Measurements from ENCODE around the gene TTC28.

The TTC28 gene

GRCh38 chr22:27937453-27937852, 742.2 kb downstream of the TTC28 start:
- H3K4me3 ChIP-seq (ENCODE audit: low read depth, low read length) = no peak overlapping the region
- ChIA-PET CTCF (interaction anchor here (1.0 to 2.0 kb wide), 3 partner anchors 17 to 54 kb away, joined by 3 to 5 read pairs (median 4); partner anchors contain the start of gene PITPNB), POLR2A (no interaction called here)
- TF ChIP-seq CTCF (IDR thresholded peaks at IDR 0.05; ENCODE audit: insufficient read depth, low read length, missing control alignments) = no peak
- DNase-seq (ENCODE audit: low read depth, low spot score) = no peak

- POLR2A ChIA-PET = no interaction called here
- H3K4me3 ChIP-seq (ENCODE audit: low read depth, low read length) = no peak overlapping the region
- TF ChIP-seq CTCF (IDR thresholded peaks at IDR 0.05; ENCODE audit: insufficient read depth, low read length, missing control alignments) = no peak
- CTCF ChIA-PET = interaction anchor here (2.0 kb wide), 1 partner anchor 17 kb away, joined by 4 read pairs; the partner anchor contains the start of gene PITPNB
- no peak for DNase-seq (ENCODE audit: low read depth, low spot score)
Measured at GRCh38 chr22:27935897-27936296, 743.7 kb downstream of the TTC28 start.

GRCh38 chr22:27934069-27934468, 745.6 kb downstream of the TTC28 start:
- H3K4me3 ChIP-seq (ENCODE audit: low read depth, low read length) = no peak overlapping the region
- ChIA-PET POLR2A (no interaction called here), CTCF (no interaction called here)
- no peak for DNase-seq (ENCODE audit: low read depth, low spot score)
- TF ChIP-seq CTCF (IDR thresholded peaks at IDR 0.05; ENCODE audit: insufficient read depth, low read length, missing control alignments) = no peak

DNA sequence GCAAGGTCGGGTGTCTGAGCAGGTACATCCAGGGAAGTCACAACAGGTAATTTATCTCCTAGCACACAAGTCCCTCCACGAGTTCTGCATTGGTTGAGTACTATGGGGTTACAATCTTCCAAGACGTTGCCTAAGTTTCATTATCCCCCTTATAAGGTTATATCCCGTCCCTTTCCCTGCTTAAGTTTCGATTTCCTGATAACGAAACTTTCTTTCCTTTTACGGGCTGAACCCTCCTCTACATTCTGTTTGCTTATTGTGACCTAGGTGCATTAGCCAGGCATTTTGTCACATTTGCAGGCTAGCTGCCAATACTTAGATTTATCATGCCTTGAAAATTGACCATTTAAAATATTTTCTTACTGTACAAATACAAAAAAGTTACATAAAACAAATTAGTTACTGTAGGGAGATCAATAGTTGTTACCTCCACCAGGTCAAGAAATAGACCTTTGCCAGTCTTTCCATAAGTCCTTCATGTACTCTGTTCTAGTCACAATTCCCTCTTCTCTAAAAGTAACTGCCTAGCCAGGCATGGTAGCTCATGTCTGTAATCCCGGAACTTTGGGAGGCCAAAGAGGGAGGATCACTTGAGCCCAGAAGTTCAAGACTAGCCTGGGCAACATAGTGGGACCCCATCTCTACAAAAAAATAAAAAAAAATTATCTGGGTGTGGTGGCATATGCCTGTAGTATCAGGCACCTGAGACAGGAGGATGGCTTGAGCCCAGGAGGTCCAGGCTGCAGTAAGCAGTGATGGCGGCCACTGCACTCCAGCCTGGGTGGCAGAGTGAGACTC, 746.3 kb downstream of the TTC28 start:
- no peak for DNase-seq (ENCODE audit: low read depth, low spot score)
- no peak overlapping the region for H3K4me3 ChIP-seq (ENCODE audit: low read depth, low read length)
- ChIA-PET CTCF (no interaction called here), POLR2A (no interaction called here)
- no peak for TF ChIP-seq CTCF (IDR thresholded peaks at IDR 0.05; ENCODE audit: insufficient read depth, low read length, missing control alignments)

DNA sequence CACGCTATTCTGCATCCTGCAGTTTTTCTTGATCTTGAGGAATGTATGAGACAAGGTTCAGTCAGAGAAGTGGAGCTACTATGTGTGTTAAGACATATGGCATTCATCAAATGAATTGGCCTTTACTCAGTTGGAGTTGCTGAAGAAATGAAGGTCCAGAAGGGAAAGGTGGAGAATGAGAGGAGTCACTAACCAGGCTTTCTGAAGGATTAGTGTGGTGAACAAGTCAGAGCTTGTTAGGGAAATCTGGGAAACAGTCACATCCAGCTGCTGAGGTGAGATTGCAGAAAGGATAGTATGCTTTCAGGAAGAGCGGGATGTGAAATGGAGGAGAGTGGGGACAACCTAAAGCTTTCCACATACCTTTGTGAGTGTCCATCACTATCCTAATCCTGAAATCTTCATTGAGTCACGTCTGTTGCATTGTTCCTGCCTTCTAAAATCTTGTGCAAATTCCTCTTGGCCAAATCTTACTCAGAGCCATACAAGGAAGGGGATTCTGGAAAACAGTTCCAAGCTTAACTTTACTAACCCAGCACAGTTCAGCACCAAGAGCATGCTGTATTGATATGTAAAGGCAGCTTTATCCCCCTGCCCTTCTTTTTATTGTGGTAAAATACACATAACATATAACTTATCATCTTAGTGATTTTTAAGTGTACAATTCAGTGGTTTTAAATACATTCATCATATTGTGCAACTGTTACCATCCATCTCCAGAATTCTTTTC, 749.1 kb downstream of the TTC28 start:
- ChIA-PET POLR2A (interaction anchor here (0.9 to 2.0 kb wide), 2 partner anchors 11 to 1110 kb away, joined by 3 to 8 read pairs; partner anchors contain the start of gene PITPNB), CTCF (interaction anchor here (0.7 to 2.2 kb wide), 5 partner anchors 9 to 90 kb away, joined by 3 to 10 read pairs (median 4); no protein-coding TSS in a partner anchor)
- no peak for TF ChIP-seq CTCF (IDR thresholded peaks at IDR 0.05; ENCODE audit: insufficient read depth, low read length, missing control alignments)
- no peak for DNase-seq (ENCODE audit: low read depth, low spot score)
- no peak overlapping the region for H3K4me3 ChIP-seq (ENCODE audit: low read depth, low read length)

All from AG04449 (cell line).